ENCODE results near the gene COA1. TPM values are rescaled to one million over a fixed set of nuclear protein-coding genes. Genes with fewer than 3 reads are reported as not detected.

The COA1 gene
- total RNA-seq, 1 donor from 2014 or later = 85.1 TPM

DNA sequence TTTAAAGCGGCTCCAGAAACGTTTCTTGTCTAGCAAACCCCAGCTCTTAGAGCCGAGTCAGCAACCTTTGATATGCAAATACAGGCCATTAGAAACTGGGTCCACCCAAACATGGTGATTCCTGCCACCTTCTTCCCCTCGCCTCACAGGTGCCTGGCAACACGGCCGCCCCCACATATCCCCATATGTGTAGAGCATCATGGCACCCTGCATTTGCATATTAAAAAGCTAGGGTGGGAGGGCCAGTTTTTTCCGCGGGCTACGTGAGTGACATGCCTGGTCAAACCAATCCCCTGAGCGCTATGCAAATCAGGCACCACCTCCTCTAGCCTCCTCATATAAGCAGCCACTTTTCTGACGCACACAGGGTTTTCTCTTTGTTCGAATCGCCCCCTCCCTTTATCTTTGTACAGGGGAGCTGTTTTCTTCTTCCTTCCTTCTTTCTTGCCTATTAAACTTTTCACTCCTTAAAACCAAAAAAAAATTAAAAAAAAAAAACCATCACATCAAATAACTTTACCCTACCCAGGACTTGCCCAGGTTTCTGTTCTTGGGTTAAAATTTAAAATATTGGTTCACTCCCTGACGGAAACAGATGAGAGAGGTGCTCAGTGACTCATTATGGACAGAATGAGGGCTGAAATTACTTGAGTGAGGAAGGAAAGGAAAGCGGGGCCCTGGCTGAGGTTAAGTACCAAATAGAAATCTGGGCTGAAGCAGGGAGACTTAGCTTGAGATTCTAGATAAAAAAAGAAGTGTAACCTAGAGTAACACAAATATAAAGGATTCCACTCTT is 59.8 kb downstream of the COA1 start:
- DNase-seq (ENCODE audit: low spot score, unreplicated experiment) = no peak
- Mint-ChIP-seq H3K36me3 (ENCODE audit: insufficient read depth) (peaks cover 53% of the 10 kb centered on the region), H3K27ac (no peak overlapping the region), H3K4me3 (ENCODE audit: low read depth) (no peak overlapping the region), H3K4me1 (ENCODE audit: low read depth) (peaks cover 1% of the 10 kb centered on the region), H3K27me3 (no peaks in the 10 kb centered on the region), H3K9me3 (ENCODE audit: low read depth) (peaks cover 38% of the 10 kb centered on the region)
- TF ChIP-seq, protein P1, sequence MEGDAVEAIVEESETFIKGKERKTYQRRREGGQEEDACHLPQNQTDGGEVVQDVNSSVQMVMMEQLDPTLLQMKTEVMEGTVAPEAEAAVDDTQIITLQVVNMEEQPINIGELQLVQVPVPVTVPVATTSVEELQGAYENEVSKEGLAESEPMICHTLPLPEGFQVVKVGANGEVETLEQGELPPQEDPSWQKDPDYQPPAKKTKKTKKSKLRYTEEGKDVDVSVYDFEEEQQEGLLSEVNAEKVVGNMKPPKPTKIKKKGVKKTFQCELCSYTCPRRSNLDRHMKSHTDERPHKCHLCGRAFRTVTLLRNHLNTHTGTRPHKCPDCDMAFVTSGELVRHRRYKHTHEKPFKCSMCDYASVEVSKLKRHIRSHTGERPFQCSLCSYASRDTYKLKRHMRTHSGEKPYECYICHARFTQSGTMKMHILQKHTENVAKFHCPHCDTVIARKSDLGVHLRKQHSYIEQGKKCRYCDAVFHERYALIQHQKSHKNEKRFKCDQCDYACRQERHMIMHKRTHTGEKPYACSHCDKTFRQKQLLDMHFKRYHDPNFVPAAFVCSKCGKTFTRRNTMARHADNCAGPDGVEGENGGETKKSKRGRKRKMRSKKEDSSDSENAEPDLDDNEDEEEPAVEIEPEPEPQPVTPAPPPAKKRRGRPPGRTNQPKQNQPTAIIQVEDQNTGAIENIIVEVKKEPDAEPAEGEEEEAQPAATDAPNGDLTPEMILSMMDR (IDR thresholded peaks at IDR 0.05; ENCODE audit: unreplicated experiment) = no peak

DNA sequence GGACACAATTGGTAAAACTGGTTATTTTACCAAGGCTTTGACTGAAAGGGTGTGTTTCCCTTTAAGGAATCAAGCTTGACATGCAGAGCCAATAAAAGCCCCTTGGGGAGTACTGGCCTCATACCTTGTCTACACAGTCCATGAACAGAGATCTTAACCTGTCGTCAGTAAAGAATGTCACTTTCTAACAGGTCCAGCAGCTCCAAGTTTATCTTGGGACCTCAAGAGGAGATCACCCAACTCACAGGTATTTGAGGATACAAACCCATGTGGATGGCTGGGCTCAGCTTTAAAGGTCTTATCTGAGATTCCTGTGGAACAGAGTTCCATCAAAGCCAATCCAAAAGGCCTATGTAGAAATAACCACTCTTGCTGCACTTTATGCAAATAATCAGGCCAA is 61.3 kb downstream of the COA1 start:
- H3K4me1 Mint-ChIP-seq (ENCODE audit: low read depth) = peaks cover 1% of the 10 kb centered on the region
- no peak overlapping the region for H3K27ac Mint-ChIP-seq
- H3K4me3 Mint-ChIP-seq (ENCODE audit: low read depth) = no peak overlapping the region
- TF ChIP-seq, protein P1 (IDR thresholded peaks at IDR 0.05; ENCODE audit: unreplicated experiment) = no peak
- no peaks in the 10 kb centered on the region for H3K27me3 Mint-ChIP-seq
- no peak for DNase-seq (ENCODE audit: low spot score, unreplicated experiment)
- peaks cover 30% of the 10 kb centered on the region for H3K9me3 Mint-ChIP-seq (ENCODE audit: low read depth)
- H3K36me3 Mint-ChIP-seq (ENCODE audit: insufficient read depth) = peaks cover 48% of the 10 kb centered on the region

DNA sequence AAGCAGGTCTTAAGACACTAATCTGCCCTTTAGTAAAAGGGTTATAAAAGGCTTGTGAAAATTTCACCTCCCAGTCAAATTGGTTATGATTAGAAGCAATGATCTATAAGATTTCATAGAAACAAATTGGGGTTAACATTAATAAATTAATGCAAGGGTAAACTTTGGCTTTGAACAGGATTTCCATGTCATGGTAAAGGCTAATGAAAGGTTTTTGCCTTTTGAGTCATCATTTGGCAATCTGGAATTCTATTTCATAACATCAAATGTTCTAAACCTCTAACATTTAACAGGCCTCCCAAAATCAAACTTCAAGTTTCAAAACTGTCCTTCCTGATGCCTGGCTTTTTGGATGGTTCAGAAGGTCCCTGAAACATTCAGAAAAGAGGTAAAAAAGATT is 62.4 kb downstream of the COA1 start:
- Mint-ChIP-seq H3K4me1 (ENCODE audit: low read depth) (peaks cover 1% of the 10 kb centered on the region), H3K9me3 (ENCODE audit: low read depth) (peaks cover 20% of the 10 kb centered on the region), H3K36me3 (ENCODE audit: insufficient read depth) (peaks cover 44% of the 10 kb centered on the region)

DNA sequence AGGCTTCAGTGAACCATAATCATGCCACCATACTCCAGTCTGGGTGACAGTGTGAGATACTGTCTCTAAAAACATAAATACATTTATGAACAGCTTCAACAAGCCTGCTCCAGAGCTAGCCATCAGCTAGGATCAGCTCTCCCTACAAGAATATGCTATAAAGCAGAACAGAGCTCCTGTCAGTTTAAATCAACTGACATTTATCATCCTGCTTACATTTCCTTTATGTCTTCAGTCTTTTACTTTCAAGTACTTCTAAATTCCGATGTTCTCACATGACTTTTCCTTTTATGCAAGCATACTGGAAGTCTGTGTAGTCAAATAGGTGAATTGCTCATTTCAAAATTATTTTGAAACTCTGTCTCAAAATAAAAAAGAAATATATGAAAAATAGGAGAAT is 64.6 kb downstream of the COA1 start:
- Mint-ChIP-seq H3K4me3 (ENCODE audit: low read depth) (no peak overlapping the region), H3K36me3 (ENCODE audit: insufficient read depth) (peaks cover 35% of the 10 kb centered on the region), H3K27ac (no peak overlapping the region), H3K27me3 (no peaks in the 10 kb centered on the region), H3K4me1 (ENCODE audit: low read depth) (peaks cover 9% of the 10 kb centered on the region), H3K9me3 (ENCODE audit: low read depth) (peaks cover 12% of the 10 kb centered on the region)
- no peak for DNase-seq (ENCODE audit: low spot score, unreplicated experiment)
- TF ChIP-seq, protein P1 (IDR thresholded peaks at IDR 0.05; ENCODE audit: unreplicated experiment) = no peak

More for the DNA sequence above, 62.4 kb downstream of the COA1 start:
- Mint-ChIP-seq H3K27me3 (no peaks in the 10 kb centered on the region), H3K4me3 (ENCODE audit: low read depth) (no peak overlapping the region), H3K27ac (no peak overlapping the region)
- TF ChIP-seq, protein P1 (IDR thresholded peaks at IDR 0.05; ENCODE audit: unreplicated experiment) = no peak
- no peak for DNase-seq (ENCODE audit: low spot score, unreplicated experiment)

DNA sequence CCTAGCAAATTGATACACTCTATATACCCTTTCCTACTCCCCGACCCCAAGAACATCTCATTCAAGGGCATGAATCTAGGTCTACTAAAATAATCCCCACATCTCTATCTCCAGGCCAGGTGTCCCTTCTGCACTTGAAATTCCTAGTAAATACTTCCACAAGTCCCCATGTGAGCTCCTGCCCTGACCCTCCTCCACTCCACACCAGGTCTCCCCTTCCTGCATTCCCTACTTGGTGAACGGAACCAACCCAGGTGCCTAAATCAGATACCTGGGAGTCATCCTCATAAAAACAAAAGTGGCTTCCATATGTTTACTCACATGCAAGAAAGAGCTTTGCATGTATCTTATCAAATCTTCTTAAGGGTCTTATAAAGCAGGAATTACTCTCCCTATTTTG is 69.2 kb downstream of the COA1 start:
- H3K4me3 Mint-ChIP-seq (ENCODE audit: low read depth) = no peak overlapping the region
- H3K9me3 Mint-ChIP-seq (ENCODE audit: low read depth) = peaks cover 7% of the 10 kb centered on the region
- H3K36me3 Mint-ChIP-seq (ENCODE audit: insufficient read depth) = peaks cover 27% of the 10 kb centered on the region
- H3K27me3 Mint-ChIP-seq = no peaks in the 10 kb centered on the region
- DNase-seq (ENCODE audit: low spot score, unreplicated experiment) = no peak
- TF ChIP-seq, protein P1 (IDR thresholded peaks at IDR 0.05; ENCODE audit: unreplicated experiment) = no peak
- H3K4me1 Mint-ChIP-seq (ENCODE audit: low read depth) = peaks cover 21% of the 10 kb centered on the region
- peak overlapping the region; percentile 8 for H3K27ac Mint-ChIP-seq

Measured in progenitor cell of endocrine pancreas (in vitro differentiated cells).